Mesodermal cell (in vitro differentiated cells): Measurements from ENCODE around the gene CHCHD10.
"Not testable (repeated sequence)": the region's sequence is repeated elsewhere in the genome, so short reads cannot be mapped to it uniquely, and the experiment has no call there.

Experiments
- H3K27ac ChIP-seq: 2 replicates; pipeline ENCODE4 v1.7.0; 2013; ENCODE audit warnings: mild to moderate bottlenecking, low read depth, low read length, moderate library complexity; ENCODE audit not compliant: severe bottlenecking
- H3K36me3 ChIP-seq: 2 replicates; pipeline ENCODE4 v1.7.1; 2013; ENCODE audit warnings: mild to moderate bottlenecking, low read length, moderate library complexity; ENCODE audit not compliant: control insufficient read depth, insufficient read depth
- H3K4me1 ChIP-seq: one replicate; pipeline ENCODE4 v1.7.1; 2013; ENCODE audit warnings: mild to moderate bottlenecking, low read length; ENCODE audit not compliant: insufficient read depth, control insufficient read depth, poor library complexity, severe bottlenecking
- H3K4me3 ChIP-seq: 2 replicates; pipeline ENCODE4 v1.7.0; 2013; ENCODE audit warnings: low read length, control low read depth, mild to moderate bottlenecking; ENCODE audit not compliant: insufficient read depth, poor library complexity, severe bottlenecking; ENCODE audit errors: extremely low read depth
- H3K9me3 ChIP-seq: 2 replicates; pipeline ENCODE4 v1.7.1; 2013; ENCODE audit warnings: mild to moderate bottlenecking, low read length, moderate library complexity; ENCODE audit not compliant: control insufficient read depth
- WGBS, 2 experiments: methylation state at CpG; one replicate each; pipeline ENCODE4 v1.1.5; 2013; ENCODE audit warnings: missing lambda C conversion rate in 2 of 2; ENCODE audit not compliant: insufficient coverage in 2 of 2; 5-methylcytosine and 5-hydroxymethylcytosine counted together

Gene CHCHD10

DNA sequence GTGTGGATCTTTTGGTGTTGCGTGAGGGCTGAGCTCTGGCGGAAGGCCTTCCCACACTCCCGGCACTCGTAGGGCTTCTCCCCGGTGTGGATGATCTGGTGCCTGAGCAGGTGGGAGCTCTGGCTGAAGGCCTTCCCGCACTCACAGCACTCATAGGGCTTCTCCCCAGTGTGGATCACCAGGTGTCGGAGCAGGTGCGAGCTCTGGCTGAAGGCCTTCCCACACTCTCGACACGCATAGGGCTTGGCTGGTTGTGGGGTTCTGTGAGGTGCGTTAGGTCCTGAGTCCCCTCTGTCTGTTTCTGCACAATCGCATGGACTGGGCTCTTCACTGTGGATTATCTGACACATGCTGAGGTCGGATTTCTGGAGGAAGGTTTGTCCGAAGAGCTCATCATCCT lies 23.3 kb downstream of the CHCHD10 start:
- H3K4me3 ChIP-seq: no peak overlapping the region
- H3K27ac ChIP-seq: no peak overlapping the region
- peaks cover 52% of the 10 kb centered on the region for H3K36me3 ChIP-seq
- no peaks in the 10 kb centered on the region for H3K9me3 ChIP-seq
- WGBS, 2 experiments: 94 to 96% methylated on average over 12 to 14 of the region's 14 CpGs
- no peaks in the 10 kb centered on the region for H3K4me1 ChIP-seq

DNA sequence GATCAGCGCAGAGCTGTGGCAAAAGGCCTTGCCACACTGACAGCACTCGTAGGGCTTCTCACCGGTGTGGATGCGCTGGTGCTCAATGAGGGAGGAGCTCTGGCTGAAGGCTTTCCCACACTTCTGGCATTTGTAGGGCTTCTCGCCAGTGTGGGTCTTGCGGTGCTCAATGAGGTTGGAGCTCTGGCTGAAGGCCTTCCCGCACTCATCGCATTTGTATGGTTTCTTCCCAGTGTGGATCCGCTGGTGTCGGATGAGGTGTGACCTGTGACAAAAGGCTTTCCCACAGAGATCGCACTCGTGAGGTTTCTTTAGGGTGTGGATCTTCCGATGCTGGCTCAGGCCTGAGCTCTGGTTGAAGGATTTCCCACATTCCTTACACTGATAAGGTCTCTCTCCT lies 23.8 kb downstream of the CHCHD10 start:
- H3K4me1 ChIP-seq: no peaks in the 10 kb centered on the region
- H3K4me3 ChIP-seq: no peak overlapping the region
- WGBS, 2 experiments: 96 to 99% methylated on average over 13 of the region's 13 CpGs
- H3K27ac ChIP-seq: no peak overlapping the region
- H3K9me3 ChIP-seq: no peaks in the 10 kb centered on the region
- peaks cover 52% of the 10 kb centered on the region for H3K36me3 ChIP-seq

DNA sequence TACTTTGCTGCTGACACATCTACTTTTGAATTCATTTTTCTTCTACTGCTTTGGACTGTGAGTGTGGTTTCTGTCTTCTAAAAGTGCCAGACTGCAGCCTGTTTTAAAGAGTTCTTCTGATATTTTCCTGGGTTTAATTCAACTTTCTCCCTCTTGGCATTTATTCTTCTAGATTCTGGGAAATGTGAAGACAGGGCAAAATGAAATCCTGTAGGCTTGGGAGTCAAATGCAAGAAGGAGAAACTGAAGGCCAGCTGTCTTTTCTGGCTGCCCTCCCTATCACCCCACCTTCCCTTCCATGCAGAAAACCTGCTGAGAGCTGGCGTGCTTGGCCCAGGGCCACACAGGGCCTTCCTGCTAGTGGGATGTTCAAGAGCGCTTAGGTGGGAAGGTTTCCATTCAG lies 24.5 kb downstream of the CHCHD10 start:
- WGBS, 2 experiments: 89% methylated on average over 2 of the region's 2 CpGs; no CpG with 5 or more reads in 1 of the 2 experiments
- Histone ChIP-seq H3K9me3 (no peaks in the 10 kb centered on the region), H3K4me1 (no peaks in the 10 kb centered on the region), H3K36me3 (peaks cover 52% of the 10 kb centered on the region), H3K4me3 (no peak overlapping the region), H3K27ac (no peak overlapping the region)

DNA sequence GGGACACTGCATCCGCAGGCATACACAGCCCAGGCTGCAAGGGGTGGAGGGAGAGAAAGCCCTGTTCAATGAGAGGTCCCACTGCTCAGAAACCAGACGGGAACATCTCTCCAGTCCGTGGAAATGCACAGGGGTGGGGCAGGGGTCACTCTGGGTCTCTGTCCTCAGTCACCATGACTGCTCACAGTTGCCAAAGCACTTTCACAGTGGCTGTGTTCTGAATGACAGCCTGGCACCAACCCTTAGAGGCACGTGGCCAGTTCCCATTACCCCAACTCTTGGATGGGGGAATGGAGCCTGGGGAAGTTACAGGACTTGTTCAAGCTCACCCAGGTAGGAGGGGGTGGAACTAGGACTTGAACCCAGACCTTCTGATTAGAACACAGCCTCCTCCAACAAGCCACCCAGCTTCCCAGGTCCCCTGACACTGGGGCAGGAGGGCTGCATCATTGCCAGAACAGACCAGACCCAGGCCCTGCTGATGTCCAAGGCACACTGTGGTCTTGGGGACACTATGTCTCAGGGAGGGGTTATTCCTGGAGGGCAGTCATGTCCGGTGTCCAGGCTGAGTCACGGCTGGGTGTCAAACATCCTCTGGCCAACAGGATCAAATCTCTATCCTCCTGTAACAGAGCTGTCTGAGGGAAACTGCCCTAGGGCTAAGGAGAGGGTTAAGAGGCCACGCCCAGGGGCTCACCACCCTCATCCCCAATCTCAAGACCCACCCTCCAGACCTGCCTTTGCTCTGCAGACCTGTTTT lies 25.1 kb downstream of the CHCHD10 start:
- 88 to 100% methylated on average over 4 to 5 of the region's 7 CpGs for WGBS, 2 experiments
- Histone ChIP-seq H3K9me3 (no peaks in the 10 kb centered on the region), H3K4me3 (no peak overlapping the region), H3K36me3 (peaks cover 49% of the 10 kb centered on the region), H3K27ac (no peak overlapping the region), H3K4me1 (no peaks in the 10 kb centered on the region)

DNA sequence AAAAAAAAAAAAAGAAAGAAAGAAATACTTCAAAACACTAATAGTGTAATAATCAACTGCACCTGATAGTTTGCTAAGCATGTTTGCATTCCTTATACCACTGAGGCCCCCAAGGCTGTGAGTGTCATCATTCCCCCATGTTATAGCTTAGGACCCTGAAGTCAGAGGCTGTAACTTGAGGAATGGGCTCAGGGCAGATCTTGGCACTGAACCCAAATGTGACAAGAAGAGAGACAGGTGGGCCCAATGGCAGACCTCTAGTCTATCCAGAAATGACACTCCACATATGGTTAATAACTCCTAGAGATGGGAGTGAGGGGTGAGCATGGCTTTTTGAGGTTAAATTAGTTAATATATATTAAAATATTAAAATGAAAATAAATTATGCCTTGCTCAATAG lies 30.1 kb downstream of the CHCHD10 start:
- no peak overlapping the region for H3K27ac ChIP-seq
- no peak overlapping the region for H3K4me3 ChIP-seq

DNA sequence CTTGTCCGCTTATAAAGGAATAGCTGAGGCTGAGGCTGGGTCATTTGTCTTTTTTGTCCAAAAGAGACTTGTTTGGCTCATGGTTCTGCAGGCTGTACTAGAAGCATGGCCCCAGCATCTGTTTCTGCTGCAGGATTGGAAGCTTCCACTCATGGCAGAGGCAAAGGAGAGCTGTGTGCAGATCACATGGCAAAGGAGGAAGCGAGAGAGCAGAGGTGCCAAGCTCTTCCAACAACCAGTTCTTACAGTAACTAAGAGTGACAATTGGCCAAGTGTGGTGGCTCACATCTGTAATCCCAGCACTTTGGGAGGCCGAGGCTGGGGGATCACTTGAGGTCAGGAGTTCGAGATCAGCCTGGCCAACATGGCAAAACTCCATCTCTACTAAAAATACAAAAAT lies 39.7 kb downstream of the CHCHD10 start:
- not testable (repeated sequence) for H3K36me3 ChIP-seq, H3K27ac ChIP-seq, H3K4me1 ChIP-seq, H3K9me3 ChIP-seq, H3K4me3 ChIP-seq
- WGBS, 2 experiments: 80 to 94% methylated on average over 1 to 2 of the region's 4 CpGs

More for the DNA sequence above, 30.1 kb downstream of the CHCHD10 start:
- Histone ChIP-seq H3K9me3 (no peaks in the 10 kb centered on the region), H3K4me1 (no peaks in the 10 kb centered on the region), H3K36me3 (peaks cover 11% of the 10 kb centered on the region)

DNA sequence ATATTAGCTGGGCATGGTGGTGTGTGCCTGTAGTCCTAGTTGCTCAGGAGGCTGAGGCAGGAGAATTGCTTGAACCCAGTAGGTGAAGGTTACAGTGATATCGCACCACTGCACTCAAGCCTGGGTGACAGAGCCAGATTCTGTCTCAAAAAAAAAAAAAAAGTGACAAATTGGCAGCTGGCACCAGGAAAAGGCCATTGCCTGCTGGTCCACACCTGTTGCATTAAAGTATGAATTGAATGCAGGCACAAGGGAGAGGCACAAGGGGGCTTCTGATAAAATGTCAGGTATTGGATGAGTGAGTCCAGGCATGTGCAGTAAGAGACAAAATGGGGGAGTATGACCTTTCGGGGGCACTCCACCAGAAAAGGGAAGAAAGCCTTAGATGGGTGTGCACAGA lies 45.0 kb downstream of the CHCHD10 start:
- Histone ChIP-seq H3K4me1 (no peaks in the 10 kb centered on the region), H3K4me3 (no peak overlapping the region), H3K9me3 (no peaks in the 10 kb centered on the region), H3K36me3 (no peaks in the 10 kb centered on the region), H3K27ac (no peak overlapping the region)
- 89 to 90% methylated on average over 1 to 2 of the region's 2 CpGs for WGBS, 2 experiments

DNA sequence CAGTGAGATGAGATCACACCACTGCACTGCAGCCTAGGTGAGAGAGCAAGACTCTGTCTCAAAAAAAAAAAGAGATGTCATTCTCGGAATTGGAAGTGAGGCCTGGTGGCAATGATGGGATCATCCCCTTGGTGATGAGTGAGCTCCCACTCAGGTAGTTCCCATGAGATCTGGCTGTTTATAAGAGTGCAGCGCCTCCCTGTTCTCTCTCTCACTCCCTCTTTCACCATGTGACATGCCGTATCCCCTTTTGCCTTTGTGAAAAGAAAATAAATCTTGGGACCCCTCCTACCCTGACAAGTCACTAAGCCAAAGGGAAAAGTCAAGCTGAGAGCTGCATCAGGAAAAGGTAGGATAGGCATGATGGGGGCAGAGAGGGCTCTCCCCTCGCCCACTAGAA lies 45.6 kb downstream of the CHCHD10 start:
- H3K9me3 ChIP-seq: no peaks in the 10 kb centered on the region
- WGBS, 2 experiments: 87 to 88% methylated on average over 2 of the region's 4 CpGs
- no peaks in the 10 kb centered on the region for H3K36me3 ChIP-seq
- no peak overlapping the region for H3K27ac ChIP-seq
- no peak overlapping the region for H3K4me3 ChIP-seq
- no peaks in the 10 kb centered on the region for H3K4me1 ChIP-seq

DNA sequence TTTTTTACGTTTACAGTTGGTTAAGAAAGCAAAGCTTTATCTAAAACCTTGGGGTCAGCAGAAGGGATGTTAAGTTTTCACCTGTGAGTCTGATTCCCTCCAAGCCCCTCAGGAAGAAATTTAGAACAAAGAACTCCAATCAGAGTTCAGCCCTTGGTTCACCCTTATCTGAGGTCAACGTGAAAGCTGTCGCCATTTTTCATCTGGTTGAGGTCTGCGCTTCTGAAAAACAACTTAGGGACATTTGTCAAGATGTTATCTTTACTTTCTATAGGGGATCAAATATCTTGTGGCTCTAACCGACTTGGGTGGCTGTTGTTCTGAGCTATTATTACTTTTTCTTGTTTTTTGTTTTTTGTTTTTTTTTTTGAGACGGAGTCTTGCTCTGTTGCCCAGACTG lies 46.9 kb downstream of the CHCHD10 start:
- H3K4me1 ChIP-seq: no peaks in the 10 kb centered on the region
- 82 to 83% methylated on average over 4 of the region's 6 CpGs for WGBS, 2 experiments
- H3K9me3 ChIP-seq: no peaks in the 10 kb centered on the region
- H3K27ac ChIP-seq: no peak overlapping the region
- H3K4me3 ChIP-seq: no peak overlapping the region
- no peaks in the 10 kb centered on the region for H3K36me3 ChIP-seq

DNA sequence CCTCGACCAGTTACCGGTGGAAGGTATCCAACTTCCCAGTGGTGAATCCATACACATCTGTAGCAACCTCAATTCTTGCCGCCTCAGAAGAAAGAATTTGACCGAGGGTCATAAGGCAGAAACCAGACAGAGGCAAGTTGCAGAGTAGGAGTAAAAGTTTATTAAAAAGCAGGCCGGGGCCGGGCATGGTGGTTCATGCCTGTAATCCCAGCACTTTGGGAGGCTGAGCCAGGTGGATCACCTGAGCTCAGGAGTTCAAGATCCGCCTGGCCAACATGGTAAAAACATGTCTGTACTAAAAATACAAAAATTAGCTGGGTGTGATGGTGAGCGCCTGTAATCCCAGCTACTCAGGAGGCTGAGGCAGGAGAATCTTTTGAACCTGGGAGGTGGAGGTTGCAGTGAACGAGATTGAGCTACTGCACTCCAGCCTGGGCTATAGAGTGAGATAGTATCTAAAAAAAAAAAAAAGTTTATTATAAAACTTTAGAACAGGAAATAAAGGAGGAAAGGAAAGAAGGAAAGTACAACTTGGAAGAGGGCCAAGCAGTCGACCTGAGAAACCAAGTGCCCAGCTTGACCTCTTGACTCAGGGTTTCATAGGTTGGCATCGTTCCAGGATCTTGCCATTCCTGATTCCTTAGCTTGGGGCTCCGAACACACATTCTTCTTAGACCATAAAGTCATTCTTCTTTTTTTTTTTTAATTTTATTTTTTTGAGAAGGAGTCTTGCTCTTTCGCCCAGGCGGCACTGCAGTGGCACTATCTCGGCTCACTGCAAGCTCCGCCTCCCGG lies 49.2 kb downstream of the CHCHD10 start:
- no peak overlapping the region for H3K4me3 ChIP-seq
- no peaks in the 10 kb centered on the region for H3K4me1 ChIP-seq
- WGBS, 2 experiments: 97 to 98% methylated on average over 9 to 10 of the region's 17 CpGs
- no peaks in the 10 kb centered on the region for H3K9me3 ChIP-seq
- no peak overlapping the region for H3K27ac ChIP-seq
- peaks cover 20% of the 10 kb centered on the region for H3K36me3 ChIP-seq
